Measurements from ENCODE around the gene MYT1.
"Not testable (repeated sequence)": the region's sequence is repeated elsewhere in the genome, so short reads cannot be mapped to it uniquely, and the experiment has no call there.

Gene MYT1

GRCh38 chr20:64164123-64164836 lies at the start of gene MYT1:
Gene MYT1, plus strand, starts transcription at chr20:64164452. Its CDS starts 34,410 bp downstream, at chr20:64198862.
- peak in 16 of 56 donors; percentile 14 to 45 (median 30) for DNase-seq

GRCh38 chr20:64115171-64115911 lies 48.9 kb upstream of the MYT1 start:
- DNase-seq: peak in 15 of 56 donors; percentile 19 to 61 (median 40)

- no peak for DNase-seq
Observed at GRCh38 chr20:64116016-64116415, 48.2 kb upstream of the MYT1 start.

- DNase-seq: no peak
Observed at GRCh38 chr20:64116541-64117431, 47.5 kb upstream of the MYT1 start.

GRCh38 chr20:64117432-64117777 lies 46.8 kb upstream of the MYT1 start:
- not testable (repeated sequence) for DNase-seq

GRCh38 chr20:64119301-64119680 lies 45.0 kb upstream of the MYT1 start:
- no peak for DNase-seq

- DNase-seq: no peak
Observed at GRCh38 chr20:64119681-64120341, 44.4 kb upstream of the MYT1 start.

GRCh38 chr20:64121586-64121985 lies 42.7 kb upstream of the MYT1 start:
- DNase-seq: no peak

- DNase-seq: not testable (repeated sequence)
Observed at GRCh38 chr20:64122927-64123326, 41.3 kb upstream of the MYT1 start.

- not testable (repeated sequence) for DNase-seq
Observed at GRCh38 chr20:64123517-64123916, 40.7 kb upstream of the MYT1 start.

GRCh38 chr20:64129146-64129782 lies 35.0 kb upstream of the MYT1 start:
- DNase-seq: no peak

- DNase-seq: no peak
Observed at GRCh38 chr20:64130271-64130670, 34.0 kb upstream of the MYT1 start.

- no peak for DNase-seq
Observed at GRCh38 chr20:64130876-64131275, 33.4 kb upstream of the MYT1 start.

- no peak for DNase-seq
Observed at GRCh38 chr20:64131406-64131805, 32.8 kb upstream of the MYT1 start.

- DNase-seq: no peak
Observed at GRCh38 chr20:64133951-64134407, 30.3 kb upstream of the MYT1 start.

GRCh38 chr20:64134744-64135143 lies 29.5 kb upstream of the MYT1 start:
- not testable (repeated sequence) for DNase-seq

- DNase-seq: no peak
Observed at GRCh38 chr20:64136004-64136710, 28.1 kb upstream of the MYT1 start.

GRCh38 chr20:64137598-64138031 lies 26.6 kb upstream of the MYT1 start:
- DNase-seq: no peak

- DNase-seq: no peak
Observed at GRCh38 chr20:64138276-64138815, 25.9 kb upstream of the MYT1 start.

Measured in nucleus accumbens (tissue), 56 donors.